ENCODE measurements around the gene RNGTT.

RNGTT gene

GRCh38 chr6:88963139-88964090 is at the start of gene RNGTT:
TSS of gene RNGTT (minus strand) at chr6:88963618. CDS start at chr6:88963409, 209 bp downstream.
- H3K27ac ChIP-seq (ENCODE audit: low read length): peak within 1 kb of the TSS; percentile 75
- H3K9me3 ChIP-seq (ENCODE audit: control insufficient read depth in 2 of 2, low read length in 2 of 2): no peaks in the 10 kb centered on the region
- H3K4me1 ChIP-seq (ENCODE audit: control insufficient read depth, insufficient read depth, low read length): peaks cover 18% of the 10 kb centered on the region
- H3K4me3 ChIP-seq (ENCODE audit: low read length in 2 of 2): peak within 1 kb of the TSS; percentile 88 to 97
- peak within 1 kb of the TSS; percentile 95 to 96 for H3K9ac ChIP-seq (ENCODE audit: low read length in 2 of 2)
- no peaks in the 10 kb centered on the region for H3K36me3 ChIP-seq (ENCODE audit: control insufficient read depth in 2 of 2, insufficient read depth in 2 of 2, low read length in 2 of 2)
- no peaks in the 10 kb centered on the region for H3K27me3 ChIP-seq (ENCODE audit: control insufficient read depth in 1 of 2, insufficient read depth in 2 of 2, low read length in 2 of 2)

GRCh38 chr6:89011436-89011835 is 48.0 kb upstream of the RNGTT start:
- no peaks in the 10 kb centered on the region for H3K9me3 ChIP-seq (ENCODE audit: control insufficient read depth in 2 of 2, low read length in 2 of 2)
- peaks cover 5% of the 10 kb centered on the region for H3K4me1 ChIP-seq (ENCODE audit: control insufficient read depth, insufficient read depth, low read length)
- no peak overlapping the region for H3K4me3 ChIP-seq (ENCODE audit: low read length in 2 of 2)
- no peaks in the 10 kb centered on the region for H3K27me3 ChIP-seq (ENCODE audit: control insufficient read depth in 1 of 2, insufficient read depth in 2 of 2, low read length in 2 of 2)
- no peak overlapping the region for H3K9ac ChIP-seq (ENCODE audit: low read length in 2 of 2)
- no peaks in the 10 kb centered on the region for H3K36me3 ChIP-seq (ENCODE audit: control insufficient read depth in 2 of 2, insufficient read depth in 2 of 2, low read length in 2 of 2)
- H3K27ac ChIP-seq (ENCODE audit: low read length): no peak overlapping the region

GRCh38 chr6:89010825-89011224 is 47.4 kb upstream of the RNGTT start:
- Histone ChIP-seq H3K4me1 (ENCODE audit: control insufficient read depth, insufficient read depth, low read length) (peaks cover 5% of the 10 kb centered on the region), H3K36me3 (ENCODE audit: control insufficient read depth in 2 of 2, insufficient read depth in 2 of 2, low read length in 2 of 2) (no peaks in the 10 kb centered on the region), H3K9me3 (ENCODE audit: control insufficient read depth in 2 of 2, low read length in 2 of 2) (no peaks in the 10 kb centered on the region), H3K4me3 (ENCODE audit: low read length in 2 of 2) (no peak overlapping the region), H3K27ac (ENCODE audit: low read length) (no peak overlapping the region), H3K9ac (ENCODE audit: low read length in 2 of 2) (no peak overlapping the region), H3K27me3 (ENCODE audit: control insufficient read depth in 1 of 2, insufficient read depth in 2 of 2, low read length in 2 of 2) (no peaks in the 10 kb centered on the region)

GRCh38 chr6:89009624-89010059 is 46.2 kb upstream of the RNGTT start:
- Histone ChIP-seq H3K27me3 (ENCODE audit: control insufficient read depth in 1 of 2, insufficient read depth in 2 of 2, low read length in 2 of 2) (no peaks in the 10 kb centered on the region), H3K4me1 (ENCODE audit: control insufficient read depth, insufficient read depth, low read length) (peaks cover 5% of the 10 kb centered on the region), H3K9ac (ENCODE audit: low read length in 2 of 2) (no peak overlapping the region), H3K9me3 (ENCODE audit: control insufficient read depth in 2 of 2, low read length in 2 of 2) (no peaks in the 10 kb centered on the region), H3K4me3 (ENCODE audit: low read length in 2 of 2) (no peak overlapping the region), H3K36me3 (ENCODE audit: control insufficient read depth in 2 of 2, insufficient read depth in 2 of 2, low read length in 2 of 2) (no peaks in the 10 kb centered on the region), H3K27ac (ENCODE audit: low read length) (no peak overlapping the region)

- no peaks in the 10 kb centered on the region for H3K27me3 ChIP-seq (ENCODE audit: control insufficient read depth in 1 of 2, insufficient read depth in 2 of 2, low read length in 2 of 2)
- no peak overlapping the region for H3K27ac ChIP-seq (ENCODE audit: low read length)
- H3K4me1 ChIP-seq (ENCODE audit: control insufficient read depth, insufficient read depth, low read length): peaks cover 5% of the 10 kb centered on the region
- H3K9me3 ChIP-seq (ENCODE audit: control insufficient read depth in 2 of 2, low read length in 2 of 2): no peaks in the 10 kb centered on the region
- no peak overlapping the region for H3K4me3 ChIP-seq (ENCODE audit: low read length in 2 of 2)
- H3K36me3 ChIP-seq (ENCODE audit: control insufficient read depth in 2 of 2, insufficient read depth in 2 of 2, low read length in 2 of 2): no peaks in the 10 kb centered on the region
- no peak overlapping the region for H3K9ac ChIP-seq (ENCODE audit: low read length in 2 of 2)
These were observed 45.5 kb upstream of the RNGTT start for GRCh38 chr6:89008815-89009374.

GRCh38 chr6:89008001-89008814 is 44.8 kb upstream of the RNGTT start:
- H3K27me3 ChIP-seq (ENCODE audit: control insufficient read depth in 1 of 2, insufficient read depth in 2 of 2, low read length in 2 of 2): no peaks in the 10 kb centered on the region
- no peak overlapping the region for H3K27ac ChIP-seq (ENCODE audit: low read length)
- peak overlapping the region in 1 of 2 donors; percentile 17 for H3K4me3 ChIP-seq (ENCODE audit: low read length in 2 of 2)
- no peaks in the 10 kb centered on the region for H3K9me3 ChIP-seq (ENCODE audit: control insufficient read depth in 2 of 2, low read length in 2 of 2)
- H3K9ac ChIP-seq (ENCODE audit: low read length in 2 of 2): no peak overlapping the region
- H3K36me3 ChIP-seq (ENCODE audit: control insufficient read depth in 2 of 2, insufficient read depth in 2 of 2, low read length in 2 of 2): no peaks in the 10 kb centered on the region
- H3K4me1 ChIP-seq (ENCODE audit: control insufficient read depth, insufficient read depth, low read length): peaks cover 5% of the 10 kb centered on the region

- Histone ChIP-seq H3K4me3 (ENCODE audit: low read length in 2 of 2) (peak overlapping the region in 1 of 2 donors; percentile 15), H3K27ac (ENCODE audit: low read length) (no peak overlapping the region), H3K9me3 (ENCODE audit: control insufficient read depth in 2 of 2, low read length in 2 of 2) (no peaks in the 10 kb centered on the region), H3K27me3 (ENCODE audit: control insufficient read depth in 1 of 2, insufficient read depth in 2 of 2, low read length in 2 of 2) (no peaks in the 10 kb centered on the region), H3K36me3 (ENCODE audit: control insufficient read depth in 2 of 2, insufficient read depth in 2 of 2, low read length in 2 of 2) (no peaks in the 10 kb centered on the region), H3K9ac (ENCODE audit: low read length in 2 of 2) (no peak overlapping the region), H3K4me1 (ENCODE audit: control insufficient read depth, insufficient read depth, low read length) (peaks cover 5% of the 10 kb centered on the region)
These were observed 44.0 kb upstream of the RNGTT start for GRCh38 chr6:89007209-89008000.

GRCh38 chr6:89002523-89002922 is 39.1 kb upstream of the RNGTT start:
- Histone ChIP-seq H3K4me1 (ENCODE audit: control insufficient read depth, insufficient read depth, low read length) (peaks cover 2% of the 10 kb centered on the region), H3K27ac (ENCODE audit: low read length) (no peak overlapping the region), H3K4me3 (ENCODE audit: low read length in 2 of 2) (no peak overlapping the region), H3K36me3 (ENCODE audit: control insufficient read depth in 2 of 2, insufficient read depth in 2 of 2, low read length in 2 of 2) (no peaks in the 10 kb centered on the region), H3K27me3 (ENCODE audit: control insufficient read depth in 1 of 2, insufficient read depth in 2 of 2, low read length in 2 of 2) (no peaks in the 10 kb centered on the region), H3K9me3 (ENCODE audit: control insufficient read depth in 2 of 2, low read length in 2 of 2) (no peaks in the 10 kb centered on the region), H3K9ac (ENCODE audit: low read length in 2 of 2) (no peak overlapping the region)

- no peaks in the 10 kb centered on the region for H3K27me3 ChIP-seq (ENCODE audit: control insufficient read depth in 1 of 2, insufficient read depth in 2 of 2, low read length in 2 of 2)
- H3K27ac ChIP-seq (ENCODE audit: low read length): no peak overlapping the region
- no peaks in the 10 kb centered on the region for H3K9me3 ChIP-seq (ENCODE audit: control insufficient read depth in 2 of 2, low read length in 2 of 2)
- no peak overlapping the region for H3K9ac ChIP-seq (ENCODE audit: low read length in 2 of 2)
- H3K4me3 ChIP-seq (ENCODE audit: low read length in 2 of 2): no peak overlapping the region
- no peaks in the 10 kb centered on the region for H3K4me1 ChIP-seq (ENCODE audit: control insufficient read depth, insufficient read depth, low read length)
- no peaks in the 10 kb centered on the region for H3K36me3 ChIP-seq (ENCODE audit: control insufficient read depth in 2 of 2, insufficient read depth in 2 of 2, low read length in 2 of 2)
These were observed 33.9 kb upstream of the RNGTT start for GRCh38 chr6:88997327-88997726.

Measured in stomach smooth muscle (tissue), 2 donors.